GM10266 (cell line): ENCODE data around the gene CKS1B.
A peak's percentile ranks its signal among the peaks of the same experiment; 100 is the strongest.

Experiments
- DNase-seq: peaks from one replicate; pipeline ENCODE4 v3.0.0; 2012; ENCODE audit errors: extremely low spot score
- TF ChIP-seq, protein P1 (sequence below): IDR thresholded peaks from 2 replicates; pipeline ENCODE4 v1.5.1; 2012; ENCODE audit warnings: mild to moderate bottlenecking, low read depth; ENCODE audit not compliant: control insufficient read depth, insufficient read depth; ENCODE audit errors: missing control alignments

CKS1B gene

DNA sequence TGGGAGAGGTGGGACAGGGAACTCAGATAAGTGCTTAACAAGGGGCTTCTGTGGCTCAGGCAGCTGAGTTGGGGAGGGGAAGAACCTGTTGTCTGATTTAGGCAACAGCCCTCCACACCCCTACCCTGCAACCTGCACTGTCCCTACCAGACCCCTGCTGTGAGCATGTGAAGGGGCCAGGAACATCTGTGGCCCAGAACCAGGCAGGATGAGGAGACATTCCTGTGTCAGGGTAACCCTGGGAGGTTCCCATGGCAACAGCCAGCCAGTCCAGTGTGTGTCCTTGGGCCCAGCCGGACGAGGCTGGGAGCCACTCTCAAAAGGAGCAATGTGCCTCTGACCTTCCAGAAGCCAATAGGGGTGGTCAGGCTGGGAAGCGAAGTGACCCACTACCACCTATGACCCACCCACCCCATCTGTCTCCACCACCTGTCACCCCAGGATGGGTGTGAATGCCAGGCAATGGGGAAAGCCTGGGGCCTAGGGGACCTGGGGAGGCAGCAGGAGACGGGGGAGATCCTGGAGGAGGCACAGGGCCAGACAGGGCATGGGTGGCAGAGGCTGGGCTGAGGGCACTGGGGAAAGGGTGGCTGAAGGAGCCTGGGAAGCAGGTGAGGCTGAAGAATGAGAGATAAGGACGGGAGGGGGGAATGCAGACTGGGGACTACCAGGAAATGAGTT, 33.0 kb upstream of the CKS1B start:
- no peak for DNase-seq
- TF ChIP-seq, protein P1, sequence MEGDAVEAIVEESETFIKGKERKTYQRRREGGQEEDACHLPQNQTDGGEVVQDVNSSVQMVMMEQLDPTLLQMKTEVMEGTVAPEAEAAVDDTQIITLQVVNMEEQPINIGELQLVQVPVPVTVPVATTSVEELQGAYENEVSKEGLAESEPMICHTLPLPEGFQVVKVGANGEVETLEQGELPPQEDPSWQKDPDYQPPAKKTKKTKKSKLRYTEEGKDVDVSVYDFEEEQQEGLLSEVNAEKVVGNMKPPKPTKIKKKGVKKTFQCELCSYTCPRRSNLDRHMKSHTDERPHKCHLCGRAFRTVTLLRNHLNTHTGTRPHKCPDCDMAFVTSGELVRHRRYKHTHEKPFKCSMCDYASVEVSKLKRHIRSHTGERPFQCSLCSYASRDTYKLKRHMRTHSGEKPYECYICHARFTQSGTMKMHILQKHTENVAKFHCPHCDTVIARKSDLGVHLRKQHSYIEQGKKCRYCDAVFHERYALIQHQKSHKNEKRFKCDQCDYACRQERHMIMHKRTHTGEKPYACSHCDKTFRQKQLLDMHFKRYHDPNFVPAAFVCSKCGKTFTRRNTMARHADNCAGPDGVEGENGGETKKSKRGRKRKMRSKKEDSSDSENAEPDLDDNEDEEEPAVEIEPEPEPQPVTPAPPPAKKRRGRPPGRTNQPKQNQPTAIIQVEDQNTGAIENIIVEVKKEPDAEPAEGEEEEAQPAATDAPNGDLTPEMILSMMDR = no peak

- DNase-seq = peak; percentile 67
- TF ChIP-seq, protein P1 = peak; percentile 90
Measured at GRCh38 chr1:154943649-154944400, 30.7 kb upstream of the CKS1B start.

GRCh38 chr1:154944401-154945159, 29.9 kb upstream of the CKS1B start:
- TF ChIP-seq, protein P1 = no peak
- DNase-seq = no peak

GRCh38 chr1:154945160-154945961, 29.1 kb upstream of the CKS1B start:
- TF ChIP-seq, protein P1 = no peak
- no peak for DNase-seq

DNA sequence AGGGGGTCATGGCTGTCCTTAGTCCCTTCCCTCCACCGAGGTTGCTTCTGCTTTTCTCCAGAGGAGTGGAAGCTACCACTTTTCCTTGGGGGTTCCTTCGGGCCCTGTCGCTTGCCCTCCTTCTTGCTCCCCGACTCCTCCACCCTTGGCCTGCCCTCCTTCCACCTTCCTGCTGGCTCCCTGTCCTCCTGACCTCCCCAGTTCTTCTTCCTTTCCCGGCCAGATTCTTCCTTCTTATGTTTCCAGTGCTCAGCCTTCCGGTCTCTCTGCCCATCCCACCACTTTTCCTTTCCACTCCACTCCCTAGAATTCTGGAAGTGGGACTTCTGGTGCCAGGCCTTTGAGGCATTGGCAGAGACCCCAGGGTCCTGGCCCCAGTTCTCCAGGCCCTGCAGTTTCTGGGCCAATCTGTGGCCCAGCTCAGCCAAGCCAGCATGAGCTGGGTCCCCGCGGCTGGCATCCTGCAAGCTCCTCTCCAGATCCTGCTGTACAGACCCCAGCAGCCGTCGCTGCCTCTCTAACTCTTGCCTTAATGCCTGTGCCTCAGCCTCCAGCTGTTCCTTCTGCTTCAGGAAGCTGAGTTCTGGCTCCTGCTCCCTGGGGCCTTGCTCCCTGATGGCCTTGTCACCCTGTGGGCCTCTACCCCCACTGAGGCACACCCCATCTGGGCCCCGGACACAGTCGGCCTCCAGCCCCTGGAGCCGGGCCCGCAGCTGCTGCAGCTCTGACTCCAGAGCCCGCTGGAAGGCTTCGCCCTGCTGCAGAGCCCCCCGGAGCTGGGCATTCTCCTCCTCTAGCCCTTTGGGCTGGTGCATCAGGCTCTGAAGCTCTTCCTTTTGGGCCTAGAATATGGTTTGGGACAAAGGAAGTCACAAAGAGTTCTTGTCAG, 28.3 kb upstream of the CKS1B start:
- TF ChIP-seq, protein P1 = no peak
- no peak for DNase-seq

DNA sequence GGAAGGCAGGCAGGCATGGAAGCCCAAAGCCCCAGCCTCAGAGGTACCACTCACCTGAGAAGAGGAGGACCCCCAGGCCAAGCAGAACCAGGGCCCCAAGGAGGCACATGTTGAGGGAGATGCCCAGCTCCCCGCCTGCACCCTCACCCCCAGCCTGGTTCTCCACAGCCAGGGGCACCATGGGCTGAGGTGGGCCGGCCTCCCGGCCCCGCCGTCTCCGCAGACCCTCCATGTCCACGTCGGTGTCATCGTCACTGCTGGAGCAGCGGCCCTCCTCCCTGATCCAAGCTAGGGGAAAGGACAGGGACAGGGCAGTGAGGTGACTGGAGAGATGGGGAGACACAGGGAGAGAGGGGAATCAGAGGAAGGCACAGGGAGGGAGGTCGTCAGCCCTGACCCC, 26.4 kb upstream of the CKS1B start:
- TF ChIP-seq, protein P1 = no peak
- DNase-seq = no peak
